GM19397 (cell line): ENCODE results near the gene RPA3.

Experiments used
- ATAC-seq: cut with Tn5 transposase; IDR thresholded peaks from one replicate; pipeline ENCODE4 v1.9.1; 2021; ENCODE audit warnings: mild to moderate bottlenecking, moderate library complexity; ENCODE audit not compliant: unreplicated experiment

Gene RPA3

GRCh38 chr7:7736671-7737070, 18.3 kb upstream of the RPA3 start:
- ATAC-seq = no peak

GRCh38 chr7:7732621-7733281, 14.3 kb upstream of the RPA3 start:
- no peak for ATAC-seq

DNA sequence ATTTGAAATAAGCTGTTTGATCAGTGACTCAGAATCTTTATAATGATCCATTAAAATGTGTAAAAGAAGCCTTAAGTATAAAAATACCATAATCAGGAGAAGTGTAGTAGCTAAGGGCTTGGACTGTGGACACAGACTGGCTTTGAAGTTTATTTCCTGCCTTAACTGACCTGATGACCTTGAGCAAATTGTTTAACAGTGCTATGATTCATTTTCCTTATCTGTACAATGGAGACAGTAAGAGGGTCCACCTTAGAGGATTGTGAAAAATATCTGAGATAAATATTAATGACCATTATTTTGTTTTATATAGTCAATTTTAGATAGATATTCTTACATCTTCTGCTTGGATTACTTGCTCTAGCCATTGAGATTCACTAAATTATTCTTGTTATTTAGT, 13.3 kb upstream of the RPA3 start:
- ATAC-seq = no peak

DNA sequence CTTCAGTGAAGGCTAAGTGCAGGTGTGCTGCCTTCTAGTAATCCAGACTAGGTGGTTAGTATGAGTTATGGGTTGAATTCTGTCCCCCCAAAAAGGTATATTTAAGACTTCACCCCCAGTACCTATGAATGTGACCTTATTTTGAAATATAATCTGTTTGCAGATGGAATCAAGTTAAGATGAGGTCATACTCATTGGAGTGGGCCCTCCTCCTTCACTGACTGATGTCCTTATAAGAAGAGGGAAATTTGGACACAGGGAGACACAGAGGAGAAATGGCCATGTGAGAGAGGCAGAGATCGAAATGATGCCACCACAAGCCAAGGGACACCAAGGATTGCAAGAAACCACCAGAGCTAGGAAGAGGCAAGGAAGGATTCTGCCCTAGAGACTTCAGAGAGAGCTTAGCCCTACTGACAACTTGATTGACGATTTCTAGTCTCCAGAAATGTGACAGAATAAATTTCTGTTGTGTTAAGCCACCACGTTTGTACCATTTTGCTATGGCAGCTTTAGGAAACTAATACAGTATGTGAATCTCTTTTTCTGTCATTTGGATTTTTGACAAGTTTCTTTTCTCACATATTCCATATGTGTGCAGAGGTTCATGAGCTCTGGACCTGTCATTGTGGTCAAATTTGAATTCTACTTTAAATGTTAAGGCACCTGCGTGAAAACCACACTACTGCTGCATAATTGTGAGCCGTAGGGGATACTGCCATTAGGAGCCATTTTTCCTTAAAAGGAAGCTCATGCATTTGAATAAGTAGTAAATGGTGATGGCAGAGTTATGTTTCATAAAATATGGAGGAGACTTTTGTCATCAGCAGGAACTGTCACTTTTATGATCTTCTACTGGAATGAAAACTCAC, 2.6 kb upstream of the RPA3 start:
- ATAC-seq = no peak

DNA sequence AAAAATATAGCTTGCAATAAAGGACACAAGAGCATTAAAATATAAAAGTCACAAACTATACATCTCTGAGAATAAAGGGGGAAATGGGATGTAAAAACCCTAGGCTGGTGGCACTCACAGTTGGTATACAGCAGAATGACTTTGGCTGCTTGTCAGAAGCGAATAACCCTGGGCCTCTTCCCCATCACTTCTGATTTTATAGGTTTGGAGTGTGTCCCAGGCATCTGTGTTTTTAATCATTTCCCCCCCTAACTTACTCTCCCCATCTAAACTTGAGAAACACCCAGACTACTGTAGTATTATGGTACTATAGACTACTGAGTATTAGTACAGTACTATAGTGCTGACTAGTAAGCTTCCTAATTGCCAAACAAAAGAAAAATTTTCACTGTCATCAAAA, 1.8 kb upstream of the RPA3 start:
- ATAC-seq = no peak

DNA sequence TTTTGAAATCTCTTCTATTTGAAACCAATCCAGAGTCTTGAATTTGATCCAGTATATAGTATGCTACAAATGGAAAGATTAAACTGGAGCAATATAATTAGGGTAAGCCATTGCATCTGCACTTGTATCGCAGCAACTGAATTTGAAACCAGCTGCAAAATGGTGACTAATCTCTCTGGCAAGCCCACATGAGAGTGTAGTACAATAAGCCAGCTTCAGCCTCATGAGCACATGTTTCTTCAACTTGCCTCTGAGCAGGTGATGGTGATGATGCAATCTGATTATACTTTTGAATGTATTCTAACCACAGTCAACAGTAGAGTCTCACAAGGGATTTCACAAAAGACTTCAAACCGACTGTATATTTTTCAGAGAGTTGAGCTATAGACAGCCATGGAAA, 829 bp upstream of the RPA3 start:
- ATAC-seq = peak; percentile 89

DNA sequence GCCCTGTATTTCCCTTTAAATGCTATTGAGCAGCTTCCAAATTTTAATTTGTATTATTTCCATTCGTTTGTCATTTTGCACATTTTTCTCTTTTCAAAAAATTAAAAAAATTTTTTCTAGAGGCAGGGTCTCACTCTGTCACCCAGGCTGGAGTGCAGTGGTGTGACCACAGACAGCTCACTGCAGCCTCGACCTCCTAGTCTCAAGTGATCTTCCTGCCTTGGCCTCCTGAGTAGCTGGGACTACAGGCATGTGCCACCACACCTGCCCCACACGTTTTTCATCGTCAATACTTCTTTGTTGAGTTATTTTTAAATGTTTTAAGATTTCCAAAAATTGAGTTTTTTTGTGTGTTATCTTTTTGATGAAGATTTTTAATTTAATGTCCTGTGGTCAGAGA, 4.7 kb downstream of the RPA3 start:
- no peak for ATAC-seq

GRCh38 chr7:7710469-7710868, 7.9 kb downstream of the RPA3 start:
- no peak for ATAC-seq

DNA sequence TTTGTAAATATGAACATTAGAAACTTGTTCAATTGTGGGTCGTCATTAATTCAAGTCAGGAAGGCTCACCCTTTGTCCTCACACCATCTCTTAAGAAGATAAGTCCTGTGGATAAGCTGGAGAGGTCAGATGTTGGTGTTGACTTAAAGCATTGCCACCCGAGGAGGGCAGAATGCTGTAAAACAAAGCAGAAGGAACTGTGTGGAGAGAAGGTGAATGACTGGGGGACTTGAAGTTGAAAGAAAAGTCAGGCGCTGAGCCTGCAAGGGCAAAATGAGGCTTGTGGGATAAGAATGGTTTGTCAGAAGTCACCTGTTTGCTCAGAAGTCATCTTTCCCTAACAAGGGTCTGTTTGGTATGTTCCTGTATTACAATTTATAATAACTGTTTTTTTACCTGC, 9.1 kb downstream of the RPA3 start:
- no peak for ATAC-seq

DNA sequence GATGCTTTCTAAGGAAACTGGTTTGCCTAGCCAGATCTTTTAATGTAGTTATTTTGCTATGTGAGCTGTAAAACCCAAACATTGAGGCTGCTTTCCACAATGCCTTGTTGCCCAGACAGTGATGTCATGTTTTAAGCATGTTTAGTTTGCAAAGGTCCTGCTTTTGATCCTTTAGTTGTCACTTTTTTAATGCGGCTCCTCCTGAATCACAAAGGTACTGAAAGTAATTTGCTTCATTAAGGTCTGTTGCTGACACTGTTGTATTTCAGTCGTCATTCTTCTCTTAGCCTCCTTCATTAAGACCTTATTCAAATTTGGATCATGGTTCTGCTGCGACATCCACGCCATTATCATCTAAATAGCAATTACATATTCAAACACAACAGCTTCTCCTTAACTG, 10.6 kb downstream of the RPA3 start:
- ATAC-seq = no peak

DNA sequence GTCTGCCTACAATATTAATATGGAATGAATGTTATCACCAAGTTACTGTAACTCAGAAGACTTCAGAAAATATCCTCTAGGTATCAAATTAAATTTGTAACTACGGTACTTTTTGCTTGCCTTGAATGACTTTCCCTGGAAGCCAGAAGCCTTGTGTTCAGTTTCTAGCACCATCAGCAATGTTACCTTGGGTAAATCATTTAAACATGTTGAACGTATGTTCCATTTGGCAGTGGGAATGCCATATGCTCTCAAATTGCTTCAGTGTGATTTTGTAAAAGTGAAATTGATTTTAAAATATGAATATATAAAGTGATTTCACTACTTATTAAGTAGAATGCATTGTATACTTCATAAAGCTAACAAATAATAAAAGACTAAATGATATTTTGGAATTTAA, 11.2 kb downstream of the RPA3 start:
- ATAC-seq = no peak

- ATAC-seq = no peak
Observed at GRCh38 chr7:7706556-7707172, 11.7 kb downstream of the RPA3 start.

DNA sequence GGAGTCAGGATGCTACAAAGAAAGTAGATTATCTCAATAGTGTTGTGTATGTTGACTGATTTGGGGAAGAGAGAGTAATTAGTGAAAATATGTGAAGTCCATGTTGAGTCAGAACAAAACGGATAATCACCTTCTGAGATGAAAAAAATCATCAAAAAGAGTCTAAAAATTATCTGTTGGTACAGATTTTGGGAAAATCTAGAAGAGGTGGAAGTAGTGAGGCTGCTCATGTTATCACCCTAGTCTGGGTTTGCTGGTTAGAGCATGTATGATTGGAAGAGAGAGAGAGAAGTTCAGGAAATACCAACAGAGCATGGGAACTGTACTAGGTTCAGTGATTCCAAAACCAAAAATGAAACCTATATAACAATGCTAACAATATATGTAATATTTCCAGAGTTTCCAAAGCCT, 12.3 kb downstream of the RPA3 start:
- ATAC-seq = no peak

- no peak for ATAC-seq
Observed at GRCh38 chr7:7705318-7705717, 13.1 kb downstream of the RPA3 start.

DNA sequence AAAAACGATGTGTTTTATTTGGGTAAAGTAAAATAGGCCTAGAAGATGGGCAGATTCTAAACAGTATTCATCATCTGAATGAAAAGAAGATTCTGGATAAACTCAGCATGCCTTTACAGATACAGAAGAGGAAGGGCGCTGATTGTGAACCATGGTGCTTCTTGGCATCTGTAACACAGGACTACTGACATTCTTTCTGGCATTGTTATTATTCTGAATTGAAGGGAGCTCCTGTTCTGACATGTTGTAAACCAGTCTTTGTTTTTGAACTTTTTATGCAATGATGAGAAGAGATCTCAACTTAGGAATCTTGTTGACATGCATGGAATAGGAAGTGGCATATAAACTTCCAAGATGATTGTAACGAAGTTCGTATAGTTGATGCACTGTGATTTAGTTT, 13.5 kb downstream of the RPA3 start:
- no peak for ATAC-seq

DNA sequence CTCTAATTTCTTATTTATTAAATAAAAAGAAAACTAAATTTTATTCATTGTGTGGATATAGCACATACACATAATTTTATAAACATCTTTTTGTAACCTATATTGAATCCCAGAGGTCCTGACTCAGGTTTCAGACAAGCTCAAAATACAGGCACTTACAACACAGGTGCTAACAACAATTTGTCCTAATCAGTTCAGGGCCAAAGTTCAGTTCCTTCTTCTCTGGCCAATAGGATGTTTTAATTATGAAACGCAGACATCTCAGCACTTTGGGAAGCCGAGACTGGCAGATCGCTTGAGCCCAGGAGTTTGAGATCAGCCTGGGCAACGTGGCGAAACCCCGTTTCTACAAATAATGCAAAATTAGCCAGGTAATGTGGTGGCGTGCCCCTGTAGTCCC, 15.0 kb downstream of the RPA3 start:
- ATAC-seq = no peak

DNA sequence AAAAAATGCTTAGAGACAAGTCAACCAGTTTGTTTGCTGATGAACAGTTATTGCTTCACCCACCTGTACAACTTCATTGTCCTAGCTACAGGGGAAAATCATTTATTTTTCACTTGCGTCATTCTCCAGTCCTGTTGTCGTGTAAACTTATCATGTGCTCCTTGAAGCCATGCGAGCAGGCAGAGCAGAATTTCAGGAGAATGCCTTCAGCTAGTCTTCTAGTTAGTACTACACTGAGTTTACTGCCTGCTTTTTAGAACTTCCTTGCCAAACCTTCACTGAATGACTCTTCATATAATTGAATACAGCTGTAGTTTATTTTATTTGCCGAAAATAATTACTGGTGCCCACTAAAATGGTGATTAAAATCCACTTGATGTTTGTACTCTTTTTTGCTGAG, 15.6 kb downstream of the RPA3 start:
- ATAC-seq = no peak

DNA sequence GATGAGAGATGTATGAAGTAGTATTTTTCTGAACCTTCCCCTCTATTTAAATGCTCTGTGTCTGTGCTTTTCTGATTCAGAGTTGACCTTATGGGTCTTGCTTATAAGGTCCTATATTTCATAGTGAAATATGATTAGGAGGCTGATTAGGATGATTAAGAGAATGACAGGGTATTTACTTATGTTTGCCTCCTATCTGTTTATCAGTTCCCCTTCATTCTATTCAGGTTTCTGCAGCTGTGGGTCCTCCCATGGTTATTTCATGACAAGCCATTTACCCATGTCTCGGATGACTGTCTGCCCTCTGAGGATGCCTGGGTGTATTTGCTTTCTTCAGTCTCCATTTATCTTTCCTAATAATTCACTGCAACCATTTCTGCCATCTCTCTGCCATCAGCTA, 16.9 kb downstream of the RPA3 start:
- no peak for ATAC-seq

DNA sequence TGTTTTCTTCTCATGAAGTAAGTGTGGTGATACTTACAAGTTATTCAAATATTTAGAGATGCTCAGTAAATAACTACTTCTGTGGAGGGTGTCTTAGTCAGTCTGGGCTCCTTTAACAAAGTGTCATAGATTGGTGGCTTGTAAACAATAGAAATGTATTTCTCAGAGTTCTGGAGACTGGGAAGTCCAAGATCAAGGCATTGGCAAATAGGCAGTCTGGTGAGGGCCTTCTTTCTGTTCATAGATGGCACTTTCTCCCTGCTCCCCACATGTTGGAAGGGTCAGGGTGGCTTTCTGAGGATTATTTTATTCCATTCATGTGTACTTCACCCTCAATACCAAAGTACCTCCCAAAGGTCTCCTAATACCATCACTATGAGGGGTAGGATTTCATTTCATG, 18.4 kb downstream of the RPA3 start:
- ATAC-seq = no peak

DNA sequence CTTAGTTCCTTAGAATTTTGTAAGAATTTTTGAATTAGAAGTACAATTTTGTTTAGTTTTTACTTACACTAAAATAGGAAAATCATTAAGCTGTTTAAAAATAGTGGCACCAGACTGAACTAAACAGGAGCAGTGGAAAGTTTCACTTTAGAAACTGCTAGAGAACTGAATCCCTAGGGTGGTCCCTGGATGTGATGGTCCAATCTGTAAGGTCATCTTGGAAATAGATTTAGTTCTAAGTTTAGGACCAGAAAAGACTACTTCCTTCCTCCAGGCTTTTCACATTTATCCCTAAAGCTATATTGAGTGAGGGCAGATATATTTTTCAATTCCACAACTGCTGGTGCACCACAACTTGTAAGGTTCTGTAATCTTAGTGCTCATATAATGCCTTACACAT, 19.0 kb downstream of the RPA3 start:
- no peak for ATAC-seq

- ATAC-seq = no peak
Observed at GRCh38 chr7:7698930-7699329, 19.5 kb downstream of the RPA3 start.

DNA sequence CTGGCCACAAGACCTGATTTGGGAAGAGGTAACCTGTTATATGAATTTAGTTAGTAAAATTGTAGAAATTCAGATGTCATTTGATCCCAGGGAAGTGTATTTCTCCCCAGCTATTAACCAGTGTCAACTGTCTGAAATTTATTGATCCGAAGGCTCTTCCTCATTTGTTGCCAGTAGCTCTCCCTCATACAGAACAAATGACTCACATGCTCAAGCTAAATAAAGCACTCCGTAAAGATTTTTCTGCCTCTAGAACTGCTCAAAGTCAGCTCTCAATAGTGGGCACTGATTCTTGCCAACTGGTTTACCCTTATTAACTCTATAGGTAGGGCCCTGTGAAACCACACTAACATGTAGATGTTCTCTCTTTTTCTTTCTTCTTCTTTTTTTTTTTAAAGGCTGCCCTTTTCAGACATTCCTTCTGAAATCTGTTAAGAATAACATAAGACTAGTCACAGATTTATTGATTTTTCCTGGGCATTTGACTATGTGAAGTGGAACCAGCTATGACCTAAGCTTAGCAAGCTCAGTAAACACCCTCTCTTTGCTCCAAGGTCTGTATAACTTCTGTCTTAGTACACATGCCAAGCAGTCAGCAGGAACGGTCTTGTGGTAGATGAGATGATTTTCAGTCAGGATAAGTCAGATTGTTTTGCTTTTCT, 21.8 kb downstream of the RPA3 start:
- ATAC-seq = no peak
